ELF-1 (cell line): ENCODE measurements around the gene LPP.
A peak's percentile ranks its signal among the peaks of the same experiment; 100 is the strongest.
"Not testable (repeated sequence)": the region's sequence is repeated elsewhere in the genome, so short reads cannot be mapped to it uniquely, and the experiment has no call there.

Experiments used
- DNase-seq: peaks from one replicate; pipeline ENCODE4 v3.0.0-alpha.2; 2016; ENCODE audit warnings: low read depth, low spot score

LPP gene, protein sequence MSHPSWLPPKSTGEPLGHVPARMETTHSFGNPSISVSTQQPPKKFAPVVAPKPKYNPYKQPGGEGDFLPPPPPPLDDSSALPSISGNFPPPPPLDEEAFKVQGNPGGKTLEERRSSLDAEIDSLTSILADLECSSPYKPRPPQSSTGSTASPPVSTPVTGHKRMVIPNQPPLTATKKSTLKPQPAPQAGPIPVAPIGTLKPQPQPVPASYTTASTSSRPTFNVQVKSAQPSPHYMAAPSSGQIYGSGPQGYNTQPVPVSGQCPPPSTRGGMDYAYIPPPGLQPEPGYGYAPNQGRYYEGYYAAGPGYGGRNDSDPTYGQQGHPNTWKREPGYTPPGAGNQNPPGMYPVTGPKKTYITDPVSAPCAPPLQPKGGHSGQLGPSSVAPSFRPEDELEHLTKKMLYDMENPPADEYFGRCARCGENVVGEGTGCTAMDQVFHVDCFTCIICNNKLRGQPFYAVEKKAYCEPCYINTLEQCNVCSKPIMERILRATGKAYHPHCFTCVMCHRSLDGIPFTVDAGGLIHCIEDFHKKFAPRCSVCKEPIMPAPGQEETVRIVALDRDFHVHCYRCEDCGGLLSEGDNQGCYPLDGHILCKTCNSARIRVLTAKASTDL

DNA sequence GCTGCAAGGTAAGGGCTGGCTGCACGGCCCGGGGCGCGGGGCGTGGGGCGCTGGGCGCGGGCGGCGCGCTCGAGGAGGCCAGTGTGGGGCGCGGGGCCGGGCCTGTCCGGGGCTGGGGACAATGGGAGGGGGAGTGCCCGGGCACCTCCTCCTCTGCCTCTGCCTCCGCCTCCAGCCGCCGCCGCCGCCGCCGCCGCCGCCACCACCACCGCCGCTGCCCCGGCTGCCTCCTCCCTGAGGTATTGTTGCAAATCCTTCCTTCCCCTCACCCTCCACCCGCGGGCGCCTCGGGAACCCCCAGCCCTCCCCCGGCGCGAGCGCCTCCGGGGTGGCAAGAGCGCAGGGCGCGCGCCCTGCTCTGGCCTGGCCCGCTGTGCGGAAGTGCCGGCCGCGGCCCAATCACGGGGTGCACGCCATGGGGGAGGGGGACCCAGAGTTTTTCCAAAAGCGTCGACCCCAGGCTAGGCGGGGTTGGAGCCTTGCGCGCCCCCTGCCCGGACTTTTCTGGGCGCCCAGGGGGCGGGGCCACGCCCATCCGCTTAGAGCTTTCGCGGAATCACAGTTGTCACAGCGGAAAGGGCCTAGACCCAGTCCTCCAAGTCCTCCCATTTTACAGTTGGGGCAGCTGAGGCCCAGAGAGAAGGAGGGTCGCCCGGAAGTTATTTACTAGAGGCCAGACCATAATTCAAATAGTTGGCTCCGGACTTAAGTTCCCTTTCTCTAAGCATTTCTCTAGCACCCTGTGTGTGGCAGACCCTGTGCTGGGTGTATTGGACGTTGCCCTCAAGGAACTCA lies at the start of gene LPP:
Gene LPP (plus strand): TSS at position 144 of the 795 bp plus-strand sequence. CDS start 251,964 bp downstream, outside the sequence.
- peak; percentile 72 for DNase-seq

DNA sequence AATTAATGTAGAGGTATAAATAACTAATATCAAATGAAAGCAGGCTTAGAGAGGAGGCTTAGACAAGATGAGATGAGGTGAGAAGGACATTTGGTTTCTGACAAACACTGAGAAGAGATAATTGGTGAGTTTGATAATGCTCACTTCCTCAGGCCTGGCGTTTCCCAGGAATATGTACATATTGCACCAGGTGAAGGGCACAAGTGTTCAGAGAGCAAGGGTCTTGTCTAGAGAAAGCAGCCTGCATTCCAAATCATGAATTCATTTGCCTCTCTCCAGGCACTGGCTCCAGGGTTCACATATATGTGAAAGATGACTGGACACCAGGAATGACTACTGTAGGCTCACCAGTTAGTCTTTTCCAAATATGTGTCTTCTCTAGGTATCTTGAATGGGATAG lies 48.0 kb upstream of the LPP start:
- DNase-seq: no peak

DNA sequence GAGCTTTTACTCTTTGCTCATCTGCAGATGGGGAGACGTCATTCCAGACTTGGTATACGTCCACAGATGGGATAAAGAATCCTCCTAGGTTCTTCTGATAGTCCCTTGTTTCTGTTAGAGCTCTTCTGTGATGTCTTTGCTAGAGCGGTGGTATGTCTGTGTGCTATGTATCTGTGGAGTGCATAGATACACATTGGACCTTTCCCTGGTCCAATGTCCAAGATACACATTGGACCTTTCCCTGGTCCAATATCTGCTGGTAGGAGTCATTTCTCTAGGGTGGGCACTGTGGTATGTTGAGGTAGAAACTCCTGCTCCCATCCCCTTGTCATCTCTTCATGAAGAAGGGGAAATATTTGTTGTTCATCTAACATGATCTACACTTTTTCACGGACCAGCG lies 47.5 kb upstream of the LPP start:
- DNase-seq: no peak

DNA sequence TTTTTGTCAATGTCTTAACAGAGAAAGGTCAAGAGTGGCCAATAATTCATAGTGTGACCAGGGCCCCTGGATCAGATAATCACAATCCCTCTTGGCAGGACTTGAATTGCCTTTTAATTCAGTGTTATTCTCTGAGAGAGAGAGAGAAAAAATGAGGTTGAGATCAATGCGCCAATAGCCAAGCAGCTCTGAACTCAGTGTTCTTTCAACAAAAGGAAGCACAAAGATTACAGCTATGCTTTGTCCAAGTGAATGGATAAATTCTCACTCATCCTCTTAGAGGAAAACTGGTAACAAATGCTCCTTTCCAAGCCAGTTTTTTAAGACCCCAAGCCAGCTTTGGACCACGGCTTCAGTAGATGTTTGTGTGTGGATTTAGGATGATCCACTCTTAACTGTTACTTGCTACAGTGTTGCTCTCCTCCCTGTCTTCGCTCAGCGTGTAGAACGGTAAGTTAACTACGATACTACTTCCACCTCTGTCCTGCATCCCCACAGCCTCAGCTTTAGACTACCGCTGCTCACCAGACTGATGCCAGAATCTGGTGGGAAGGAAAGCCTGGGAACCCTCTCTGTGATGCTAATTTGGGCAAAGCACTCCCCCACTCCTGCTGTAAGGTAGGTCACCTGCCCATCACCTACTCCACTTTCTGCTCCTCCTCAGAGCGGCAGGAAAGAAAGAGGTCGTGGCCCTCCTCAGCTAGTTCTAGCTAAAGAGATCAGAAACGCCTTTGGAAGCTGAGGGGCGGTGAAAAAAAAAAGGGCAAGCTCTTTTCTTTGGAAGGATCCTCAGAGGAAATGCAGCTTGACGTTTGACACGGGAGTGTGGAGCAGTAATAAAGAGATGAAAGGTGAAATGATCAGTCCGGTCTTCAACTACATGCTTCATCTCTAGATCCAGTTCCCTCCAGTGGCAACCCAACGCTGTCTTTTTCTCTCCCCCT lies 46.8 kb upstream of the LPP start:
- peak; percentile 37 for DNase-seq

DNA sequence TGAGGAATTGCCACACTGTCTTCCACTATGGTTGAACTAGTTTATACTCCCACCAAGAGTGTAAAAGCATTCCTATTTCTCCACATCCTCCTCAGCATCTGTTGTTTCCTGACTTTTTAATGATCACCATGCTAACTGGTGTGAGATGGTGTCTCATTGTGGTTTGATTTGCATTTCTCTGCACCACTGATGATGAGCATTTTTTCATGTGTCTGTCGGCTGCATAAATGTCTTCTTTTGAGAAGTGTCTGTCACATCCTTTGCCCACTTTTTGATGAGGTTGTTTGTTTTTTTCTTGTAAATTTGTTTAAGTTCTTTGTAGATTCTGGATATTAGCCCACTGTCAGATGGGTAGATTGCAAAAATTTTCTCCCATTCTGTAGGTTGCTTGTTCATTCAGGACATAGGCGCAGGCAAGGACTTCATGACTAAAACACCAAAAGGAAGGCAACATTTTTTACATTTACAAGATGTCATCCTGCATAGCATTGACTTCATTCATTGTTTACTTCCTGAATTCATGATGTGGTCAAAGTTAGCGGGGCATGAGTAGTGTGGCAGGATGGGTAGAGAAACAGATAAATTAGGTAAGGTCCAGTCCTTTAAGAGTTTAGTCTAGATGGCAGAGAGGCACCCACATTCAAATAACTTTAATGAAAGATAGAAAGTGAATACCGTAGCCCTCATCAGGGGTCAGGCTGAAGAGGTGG lies 45.1 kb upstream of the LPP start:
- DNase-seq: no peak

DNA sequence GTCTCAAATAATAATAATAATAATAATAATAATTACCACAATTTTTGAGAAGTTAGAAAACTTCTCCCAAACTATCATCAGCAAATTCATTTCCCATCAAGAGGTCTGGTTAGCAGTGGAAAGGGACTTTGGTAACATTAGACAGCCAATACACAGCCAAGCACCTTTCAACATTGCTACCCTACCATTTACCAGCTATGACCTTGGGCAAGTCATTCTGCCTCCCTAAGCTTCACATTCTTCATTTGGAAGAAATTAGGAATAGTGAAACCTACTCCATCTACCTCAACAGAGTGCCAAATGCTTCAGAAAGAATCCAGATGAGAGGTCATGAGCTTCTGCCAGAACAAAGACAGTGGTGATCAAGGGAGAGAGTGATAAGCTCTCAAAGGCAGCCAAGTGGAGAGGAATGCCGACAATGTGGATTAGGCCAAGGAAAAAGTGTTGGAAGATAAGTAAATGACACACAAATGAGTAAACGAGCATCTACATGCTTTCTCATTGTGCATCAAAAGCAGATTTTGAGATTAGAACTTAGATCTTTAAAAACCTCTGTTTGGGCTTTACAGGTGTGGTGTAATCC lies 42.9 kb upstream of the LPP start:
- DNase-seq: peak; percentile 44

DNA sequence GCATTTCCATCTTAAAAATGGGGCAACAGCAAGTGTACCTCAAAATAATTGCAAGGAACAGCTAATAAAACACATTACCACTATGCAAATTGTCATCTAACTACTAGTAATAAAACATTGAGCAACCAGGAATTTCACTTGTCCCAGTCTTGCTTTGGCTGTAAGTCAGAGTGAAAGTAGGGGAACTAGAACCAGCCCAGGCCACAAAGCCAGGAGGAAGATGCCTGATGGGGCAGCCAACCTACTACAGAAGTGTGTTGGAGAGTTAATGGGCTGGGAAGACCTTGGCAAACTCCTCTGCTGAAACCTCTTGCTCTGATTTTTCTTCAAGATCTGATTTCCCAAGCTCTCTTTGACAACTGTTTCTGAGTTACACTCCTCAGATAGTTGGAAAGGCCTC lies 40.2 kb upstream of the LPP start:
- no peak for DNase-seq

DNA sequence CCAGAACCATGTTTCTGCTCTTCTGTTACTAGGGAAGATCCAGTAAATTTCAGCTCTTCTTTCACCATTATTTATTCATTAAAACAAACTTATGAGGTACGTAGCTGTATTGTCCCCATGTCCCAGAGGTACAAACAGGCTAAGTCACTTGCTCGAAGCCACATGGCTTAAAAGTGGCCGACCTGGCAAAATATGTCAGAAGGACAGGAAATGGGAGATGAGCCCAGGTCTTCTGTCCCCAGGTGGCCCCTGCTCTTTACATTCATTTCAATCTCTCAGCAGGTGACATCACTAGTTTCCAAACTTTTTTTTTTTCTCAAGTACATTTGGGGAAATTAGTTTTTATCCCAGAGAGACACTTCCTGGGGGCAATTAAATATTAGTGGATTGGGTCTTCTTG lies 34.1 kb upstream of the LPP start:
- no peak for DNase-seq

DNA sequence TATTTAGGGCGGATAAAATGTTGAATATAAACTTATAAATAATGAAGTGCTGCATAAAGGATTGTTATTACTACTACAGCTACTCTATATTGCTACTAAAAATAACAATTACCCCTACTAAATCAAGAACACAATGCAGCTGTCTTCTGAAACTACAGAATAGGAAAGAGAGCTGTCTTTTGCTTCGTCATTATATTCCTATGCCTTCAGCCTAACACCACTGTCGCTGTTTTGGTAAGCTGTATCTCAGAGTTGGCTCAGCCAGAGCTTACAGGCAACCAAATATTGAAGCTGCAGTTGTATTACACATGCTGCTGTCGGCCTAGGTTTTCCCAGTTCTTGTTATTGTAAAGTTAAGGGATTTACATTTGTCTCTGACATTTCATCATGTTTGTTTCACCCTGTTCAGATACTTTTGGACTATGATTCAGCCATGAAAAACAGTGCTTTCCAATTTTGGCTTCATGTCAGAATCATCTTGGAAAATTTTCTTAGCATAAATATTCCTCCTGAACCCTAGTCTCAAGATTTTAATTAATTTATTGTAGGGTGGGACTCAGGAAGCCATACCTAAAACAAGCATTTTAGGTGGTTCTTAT lies 31.3 kb upstream of the LPP start:
- DNase-seq: no peak

DNA sequence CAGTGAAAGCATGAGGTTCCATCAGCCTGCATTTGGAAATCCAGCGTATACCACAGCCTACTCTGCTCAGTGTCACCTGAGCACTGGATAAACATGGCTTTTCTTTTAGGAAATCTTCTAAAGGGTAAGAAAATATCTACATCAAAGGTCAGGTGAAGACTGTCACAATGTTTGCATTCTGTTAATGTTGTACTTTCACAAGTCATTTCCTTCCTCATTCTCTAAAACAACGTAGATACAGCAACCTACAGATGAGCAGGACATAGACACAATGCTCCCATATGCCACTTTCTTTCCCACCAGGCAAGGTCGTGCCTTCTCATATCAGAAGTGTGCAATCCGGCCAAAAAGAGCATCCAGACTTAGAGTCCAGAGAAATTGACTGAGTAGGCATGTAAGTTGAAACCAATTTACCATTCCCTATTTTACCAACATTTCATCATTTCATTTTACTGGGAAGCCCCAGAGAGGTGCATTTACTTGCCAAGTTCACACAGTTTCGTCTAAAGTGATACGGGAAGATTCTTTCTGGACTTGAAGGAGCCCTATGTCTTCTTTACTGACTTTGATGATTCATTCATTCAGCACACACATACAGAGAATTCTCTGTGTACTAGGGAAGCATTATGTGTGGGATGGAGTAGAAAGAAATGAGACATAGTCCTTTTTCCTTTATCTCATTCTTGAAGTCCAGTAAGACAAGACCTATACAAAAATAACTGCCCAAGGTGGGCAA lies 30.6 kb upstream of the LPP start:
- DNase-seq: no peak

DNA sequence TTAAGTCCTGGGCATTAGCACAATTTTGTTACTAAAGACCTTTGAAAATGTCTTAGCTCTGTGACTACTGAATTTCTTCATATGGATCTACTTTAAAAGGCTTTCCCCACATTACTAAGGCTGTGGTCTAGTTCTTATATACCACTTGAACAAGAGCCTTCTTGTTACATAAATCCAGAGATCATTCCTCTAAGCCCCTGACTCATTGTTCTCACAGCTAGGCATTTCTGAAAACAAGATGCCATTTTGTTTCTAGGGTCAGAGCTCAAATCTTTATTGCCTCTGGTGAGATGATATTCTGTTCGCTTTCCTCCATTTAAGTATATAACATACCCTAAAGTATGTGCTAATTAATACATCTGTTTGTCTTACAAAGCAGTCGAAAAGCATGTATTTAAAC lies 29.8 kb upstream of the LPP start:
- no peak for DNase-seq

DNA sequence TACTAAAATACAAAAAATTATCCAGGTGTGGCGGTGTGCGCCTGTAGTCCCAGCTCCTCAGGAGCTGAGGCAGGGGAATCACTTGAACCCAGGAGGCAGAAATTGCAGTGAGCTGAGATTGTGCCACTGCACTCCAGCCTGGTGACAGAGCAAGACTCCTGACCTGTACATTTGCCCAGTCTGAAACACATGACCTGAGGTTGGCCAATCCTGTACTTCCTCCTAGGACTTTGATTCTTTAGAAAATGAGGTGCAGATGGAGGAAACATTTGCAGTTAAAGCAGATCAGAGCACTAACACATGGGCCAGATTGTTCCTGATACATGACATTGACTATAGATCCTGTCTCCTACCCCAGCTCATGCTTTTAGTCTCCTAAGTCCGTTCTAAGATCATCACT lies 28.9 kb upstream of the LPP start:
- DNase-seq: no peak

DNA sequence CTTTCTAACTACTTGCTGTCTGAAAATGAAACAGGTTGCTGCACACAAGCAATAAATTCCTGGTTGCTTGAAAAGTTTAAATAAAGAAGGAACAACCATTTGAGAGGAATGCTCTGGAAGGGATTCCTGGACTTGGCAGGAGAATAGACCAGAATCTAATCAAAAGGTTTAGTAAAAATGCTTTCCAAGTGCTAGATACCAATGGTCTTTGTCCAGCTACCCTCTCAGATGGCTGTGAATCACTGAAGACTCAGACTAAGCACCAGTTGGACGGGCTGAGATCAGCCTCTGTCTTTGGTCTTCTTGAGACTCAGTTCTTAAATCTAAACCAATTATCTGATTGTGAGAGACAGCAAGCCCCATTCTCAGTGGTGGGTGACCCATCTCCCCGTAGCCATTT lies 27.7 kb upstream of the LPP start:
- no peak for DNase-seq

DNA sequence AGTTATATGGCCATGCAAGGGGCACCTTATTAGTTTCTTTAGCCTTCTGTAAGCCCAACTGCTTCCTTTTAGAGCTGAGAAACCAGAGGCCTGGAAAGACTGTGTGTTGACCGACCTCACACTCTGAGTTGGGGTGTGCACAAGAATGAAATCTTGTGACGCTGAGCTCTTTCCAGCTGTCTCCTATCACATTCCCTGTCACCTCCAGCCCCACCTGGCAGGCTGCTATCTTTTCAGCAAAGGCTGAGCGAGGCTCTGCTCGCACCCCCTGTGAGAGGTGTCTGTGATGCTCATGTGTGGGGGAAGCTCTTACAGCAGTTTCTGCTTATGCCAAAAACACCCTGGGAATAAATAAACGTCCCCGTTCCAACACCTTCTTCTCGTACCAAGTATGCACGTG lies 27.0 kb upstream of the LPP start:
- DNase-seq: no peak

DNA sequence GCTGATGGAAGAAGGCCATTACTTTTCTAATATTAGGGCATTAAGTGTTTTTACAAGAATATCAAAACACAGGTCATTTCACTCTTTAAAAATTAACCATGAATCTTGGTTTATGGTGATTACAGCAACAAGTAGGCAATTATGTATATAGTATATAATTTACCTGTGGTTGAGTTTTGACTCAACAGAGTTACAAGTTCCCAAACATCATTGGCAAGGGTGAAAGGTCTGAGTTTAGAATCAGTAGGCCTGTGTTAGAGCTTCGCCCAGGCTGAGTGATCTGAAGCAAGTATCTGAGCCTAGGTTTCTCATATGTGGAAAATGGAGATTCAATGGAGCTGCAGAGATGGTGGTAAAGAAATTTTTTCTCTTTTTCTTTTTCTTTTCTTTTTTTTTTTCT lies 25.1 kb upstream of the LPP start:
- no peak for DNase-seq

DNA sequence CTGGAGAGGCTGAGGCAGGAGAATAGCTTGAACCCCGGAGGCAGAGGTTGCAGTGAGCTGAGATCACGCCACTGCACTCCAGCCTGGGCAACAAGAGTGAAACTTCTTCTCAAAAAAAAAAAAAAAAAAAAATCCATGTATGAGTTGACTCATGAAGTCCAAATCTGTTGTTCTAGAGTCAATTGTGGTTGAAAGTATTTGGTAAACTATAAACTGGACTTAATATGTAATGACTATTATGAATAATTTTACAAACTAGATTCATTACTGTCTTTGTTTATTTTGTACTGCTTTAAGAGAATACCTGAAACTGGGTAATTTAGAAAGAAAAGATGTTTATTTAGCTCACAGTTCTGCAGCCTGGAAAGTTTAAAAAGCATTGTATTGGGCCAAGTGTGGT lies 22.9 kb upstream of the LPP start:
- DNase-seq: not testable (repeated sequence)

DNA sequence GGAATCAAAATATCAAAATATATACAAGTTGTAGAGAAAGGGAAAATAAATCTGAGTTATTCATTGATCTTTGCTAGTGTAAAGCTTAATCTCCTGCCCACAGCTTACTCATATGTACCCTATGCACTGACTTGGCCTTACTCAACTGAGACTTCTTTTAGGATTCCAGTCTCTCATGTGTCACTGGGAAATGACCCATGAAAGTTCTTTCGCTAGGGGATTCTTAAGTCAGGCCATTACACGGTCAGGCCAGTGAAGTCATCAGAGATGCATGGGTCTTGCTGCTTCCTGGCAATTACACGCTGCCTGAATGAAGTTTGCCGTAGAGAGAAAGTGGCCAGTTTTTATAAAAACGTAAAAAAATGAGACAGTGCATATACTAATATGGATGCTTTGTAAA lies 20.7 kb upstream of the LPP start:
- no peak for DNase-seq

DNA sequence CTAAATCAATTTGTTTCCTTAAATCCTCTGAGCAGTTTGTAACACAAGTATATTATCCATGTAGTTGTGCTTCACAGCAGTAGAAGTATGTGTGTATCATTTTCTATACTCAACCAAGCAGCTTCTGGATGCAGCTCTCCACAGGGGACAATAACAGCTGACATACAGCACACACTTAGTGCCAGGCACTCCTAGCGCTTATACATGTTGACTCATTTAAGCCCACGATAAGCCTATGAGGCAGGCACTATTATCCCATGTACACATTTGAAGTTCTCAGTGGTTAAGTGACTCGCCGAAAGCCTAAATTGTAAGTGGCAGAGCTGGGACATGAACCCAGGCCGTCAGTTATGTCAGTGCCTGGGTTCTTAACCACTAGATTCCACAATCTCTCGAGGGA lies 20.3 kb upstream of the LPP start:
- DNase-seq: no peak

DNA sequence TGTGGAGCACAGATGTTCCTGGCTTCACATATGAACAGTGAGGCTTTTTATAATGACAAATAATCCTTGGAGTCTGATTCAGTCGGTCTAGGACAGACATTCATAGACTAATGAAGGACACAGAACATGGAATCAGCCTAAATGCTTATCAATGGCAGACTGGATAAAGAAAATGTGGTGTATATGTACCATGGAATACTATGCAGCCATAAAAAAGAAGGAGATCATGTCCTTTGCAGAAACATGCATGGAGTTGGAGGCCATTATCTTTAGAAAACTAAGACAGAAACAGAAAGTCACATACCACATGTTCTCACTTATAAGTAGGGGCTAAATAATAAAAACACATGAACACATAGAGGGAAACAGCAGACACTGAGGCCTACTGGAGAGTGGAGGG lies 19.9 kb upstream of the LPP start:
- DNase-seq: no peak
